Measurements from ENCODE around the gene MARCO.
"Not testable (repeated sequence)": the region's sequence is repeated elsewhere in the genome, so short reads cannot be mapped to it uniquely, and the experiment has no call there.

MARCO gene

DNA sequence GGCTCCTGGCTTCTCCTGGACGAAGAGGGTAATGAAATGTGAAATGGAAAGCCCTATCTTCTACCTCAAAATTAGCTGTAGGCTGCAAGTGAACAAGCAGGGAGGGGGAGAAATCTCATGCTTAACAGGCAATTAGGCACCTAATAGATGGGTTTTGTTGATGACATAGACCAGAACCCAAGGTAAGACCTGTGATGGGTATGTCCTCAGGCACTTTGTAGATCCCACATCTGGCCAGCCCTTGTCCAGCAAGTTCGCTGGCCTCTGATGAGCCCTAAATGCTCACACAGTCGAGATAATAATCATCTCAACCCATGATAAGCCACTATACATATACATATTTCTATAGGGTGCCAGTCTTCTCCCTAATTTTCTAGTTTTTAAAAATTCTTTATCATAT lies 82.6 kb downstream of the MARCO start:
- TF ChIP-seq ZFX (IDR thresholded peaks at IDR 0.05) (no peak), CTCF (conservative IDR thresholded peaks at IDR 0.05) (no peak)
- H3K27ac ChIP-seq: no peak overlapping the region

GRCh38 chr2:119025013-119025412 lies 83.0 kb downstream of the MARCO start:
- H3K27ac ChIP-seq: no peak overlapping the region

DNA sequence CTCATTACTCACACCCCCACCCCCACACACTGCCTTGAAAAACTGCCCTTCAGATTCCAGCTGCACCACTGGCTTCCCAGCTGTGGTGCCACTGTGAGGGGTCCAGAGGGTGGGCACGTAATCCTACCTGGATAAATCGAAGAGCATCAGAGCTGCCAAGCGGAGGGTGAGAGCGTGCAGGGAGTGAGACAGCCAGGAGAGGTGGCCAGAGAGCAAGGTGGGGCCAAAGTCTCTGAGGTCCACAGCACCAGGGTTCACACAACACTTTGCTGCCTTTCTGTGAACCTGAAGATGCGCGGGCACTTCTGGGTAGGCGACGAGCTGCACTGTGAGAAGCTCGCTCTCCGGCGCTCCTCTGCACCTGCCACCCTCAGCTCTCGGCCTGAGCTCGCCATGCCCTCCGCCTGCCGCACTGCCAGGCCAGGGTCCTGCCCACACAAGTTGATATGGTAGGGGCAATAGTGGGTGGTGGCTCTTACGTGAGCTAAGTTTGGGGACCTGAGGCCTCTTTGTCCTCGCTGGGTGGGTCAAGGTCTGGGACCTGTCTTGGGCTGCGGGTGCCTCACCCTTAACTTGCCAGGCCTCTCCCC lies 83.9 kb downstream of the MARCO start:
- H3K27ac ChIP-seq: no peak overlapping the region
- no peak for TF ChIP-seq CTCF (conservative IDR thresholded peaks at IDR 0.05)
- TF ChIP-seq ZFX (IDR thresholded peaks at IDR 0.05): no peak

More at GRCh38 chr2:119025013-119025412, 83.0 kb downstream of the MARCO start:
- TF ChIP-seq ZFX (IDR thresholded peaks at IDR 0.05) (no peak), CTCF (conservative IDR thresholded peaks at IDR 0.05) (no peak)

DNA sequence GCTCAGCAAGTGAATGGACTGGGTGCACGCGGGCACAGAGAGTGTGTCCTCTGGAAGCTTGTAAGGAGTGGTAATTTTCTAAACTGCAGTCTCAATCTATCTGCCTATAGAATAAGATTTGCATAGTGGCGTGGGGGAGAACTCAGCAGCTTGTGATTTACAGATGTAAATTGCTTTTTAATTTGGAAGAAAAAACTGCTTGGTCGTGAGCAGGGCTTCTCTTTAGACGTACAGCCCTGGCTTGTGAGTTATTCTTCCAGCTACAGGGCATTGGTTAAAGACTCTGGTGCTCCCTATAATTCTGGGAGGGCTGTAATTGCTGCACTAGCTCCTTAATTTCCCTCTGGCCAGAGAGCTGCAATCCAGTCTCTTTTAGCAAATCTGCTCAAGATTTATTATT lies 84.9 kb downstream of the MARCO start:
- H3K27ac ChIP-seq: no peak overlapping the region
- no peak for TF ChIP-seq CTCF (conservative IDR thresholded peaks at IDR 0.05)
- no peak for TF ChIP-seq ZFX (IDR thresholded peaks at IDR 0.05)

DNA sequence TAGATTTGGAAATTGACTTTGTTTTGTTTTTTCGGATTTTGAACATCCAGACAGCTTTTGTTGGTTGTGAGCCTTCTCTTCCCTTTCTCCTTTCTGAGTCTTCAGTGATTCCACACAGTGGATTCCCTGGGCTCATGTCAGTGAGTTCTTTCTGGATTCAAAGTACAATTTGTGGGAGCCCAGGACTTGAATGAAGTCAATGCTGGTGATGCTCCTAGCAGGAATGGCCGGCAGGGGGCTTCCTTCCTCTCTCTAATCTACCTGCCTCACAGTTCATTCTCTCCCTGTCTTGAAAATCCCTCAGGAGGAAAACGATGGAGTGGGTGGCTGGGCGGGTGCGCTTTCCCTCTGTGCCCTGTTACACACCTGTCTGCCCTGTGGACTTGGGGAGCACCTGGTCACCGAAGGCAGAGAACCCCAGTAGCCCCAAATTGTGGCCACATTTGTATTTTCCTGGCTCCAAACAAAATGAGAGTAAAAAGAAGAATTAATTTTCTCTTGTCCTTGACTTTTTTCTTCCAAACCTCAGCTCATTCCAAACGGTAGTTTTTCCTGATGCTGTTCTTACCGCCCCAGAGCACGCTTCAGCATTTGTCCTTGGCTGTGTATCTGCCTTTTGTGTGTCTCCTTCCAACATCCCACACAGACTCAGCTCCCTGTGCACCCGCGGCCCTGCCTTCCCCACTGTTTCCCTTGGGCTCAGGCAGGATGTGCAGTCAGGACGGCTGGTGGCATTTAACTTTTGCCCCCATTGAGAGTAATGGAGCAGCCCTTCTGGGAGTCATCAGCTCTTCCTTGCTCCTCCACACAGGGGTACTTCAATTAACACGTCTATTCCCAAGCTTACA lies 86.6 kb downstream of the MARCO start:
- TF ChIP-seq ZFX (IDR thresholded peaks at IDR 0.05) (no peak), CTCF (conservative IDR thresholded peaks at IDR 0.05) (peak; percentile 82)
- H3K27ac ChIP-seq: no peak overlapping the region

DNA sequence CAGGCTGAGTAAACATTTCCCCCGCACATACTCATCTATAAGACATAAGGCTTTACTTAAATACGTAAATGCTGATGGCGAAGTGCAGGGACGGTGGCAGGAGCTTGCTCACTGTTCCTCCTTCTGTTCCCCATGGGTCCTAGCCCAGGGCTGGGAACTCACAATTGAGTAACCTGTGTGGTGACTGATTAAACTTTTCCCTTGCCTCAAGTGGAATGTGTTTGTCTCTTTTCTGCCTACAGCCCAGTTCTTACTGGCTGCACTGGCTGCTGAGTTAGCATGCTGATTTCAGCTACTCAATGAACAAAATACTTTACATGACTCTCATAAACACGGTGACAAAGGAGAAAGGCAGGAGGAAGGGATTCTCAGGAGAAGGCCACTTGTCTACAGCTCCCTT lies 87.3 kb downstream of the MARCO start:
- no peak overlapping the region for H3K27ac ChIP-seq
- TF ChIP-seq ZFX (IDR thresholded peaks at IDR 0.05): no peak
- TF ChIP-seq CTCF (conservative IDR thresholded peaks at IDR 0.05): no peak

DNA sequence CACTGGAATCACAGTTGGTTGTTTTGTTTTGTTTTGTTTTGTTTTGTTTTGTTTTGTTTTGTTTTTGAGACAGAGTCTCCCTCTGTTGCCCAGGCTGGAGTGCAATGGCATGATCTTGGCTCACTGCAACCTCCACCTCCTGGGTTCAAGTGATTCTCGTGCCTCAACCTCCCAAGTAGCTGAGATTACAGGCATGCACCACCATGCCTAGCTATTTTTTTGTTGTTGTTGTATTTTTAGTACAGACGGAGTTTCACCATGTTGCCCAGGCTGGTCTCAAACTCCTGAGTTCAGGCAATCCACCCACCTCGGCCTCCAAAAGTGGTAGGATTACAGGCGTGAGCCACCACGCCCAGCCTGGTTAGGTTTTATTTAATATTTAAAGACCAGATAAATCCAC lies 95.9 kb downstream of the MARCO start:
- H3K27ac ChIP-seq: not testable (repeated sequence)
